GM10248 (cell line): ENCODE measurements around the gene KLHDC8A.
A peak's percentile ranks its signal among the peaks of the same experiment; 100 is the strongest.

Experiments
- CTCF ChIA-PET: fragments of 300-600 bp; sonication (Branson Sonifier 250); formaldehyde crosslinking; extraction: SDS; loops from one replicate; lab custom pipeline; 2021; ENCODE audit warnings: antibody characterized with exemption; lab: Yijun Ruan, JAX
- POLR2A ChIA-PET: fragments of 350-650 bp; sonication (Branson Sonifier 250); formaldehyde crosslinking; extraction: SDS; loops from one replicate; lab custom pipeline; 2020; ENCODE audit warnings: antibody characterized with exemption; lab: Yijun Ruan, JAX
- DNase-seq: peaks from one replicate; pipeline ENCODE4 v3.0.0; 2012; ENCODE audit errors: extremely low spot score
- CTCF ChIP-seq: IDR thresholded peaks from 2 replicates; pipeline ENCODE4 v1.5.1; 2012; ENCODE audit warnings: mild to moderate bottlenecking, low read depth; ENCODE audit errors: extremely low read depth, missing control alignments, control extremely low read depth

KLHDC8A gene

GRCh38 chr1:205317311-205317917 is 39.3 kb downstream of the KLHDC8A start:
- DNase-seq = no peak
- ChIA-PET POLR2A (no interaction called here), CTCF (interaction anchor here (0.8 to 41.3 kb wide), 8 partner anchors 8 to 415 kb away, joined by 3 to 1591 read pairs (median 6); no protein-coding TSS in a partner anchor)
- TF ChIP-seq CTCF = no peak

- no peak for DNase-seq
- ChIA-PET CTCF (interaction anchor here (0.9 to 41.3 kb wide), 4 partner anchors 9 to 46 kb away, joined by 3 to 1591 read pairs (median 52); no protein-coding TSS in a partner anchor), POLR2A (no interaction called here)
- TF ChIP-seq CTCF = no peak
These were observed 40.6 kb downstream of the KLHDC8A start for GRCh38 chr1:205316161-205316566.

GRCh38 chr1:205315008-205315618 is 41.6 kb downstream of the KLHDC8A start:
- CTCF ChIA-PET = interaction anchor here (1.0 to 41.3 kb wide), 4 partner anchors 10 to 170 kb away, joined by 3 to 1591 read pairs (median 53); no protein-coding TSS in a partner anchor

GRCh38 chr1:205313563-205314308 is 43.0 kb downstream of the KLHDC8A start:
- CTCF ChIA-PET = interaction anchor here (0.8 to 41.3 kb wide), 9 partner anchors 12 to 345 kb away, joined by 3 to 1591 read pairs (median 5); no protein-coding TSS in a partner anchor
- POLR2A ChIA-PET = no interaction called here
- DNase-seq = peak; percentile 65
- TF ChIP-seq CTCF = no peak

More at GRCh38 chr1:205315008-205315618, 41.6 kb downstream of the KLHDC8A start:
- POLR2A ChIA-PET = no interaction called here
- DNase-seq = no peak
- no peak for TF ChIP-seq CTCF

- DNase-seq = no peak
- POLR2A ChIA-PET = no interaction called here
- CTCF ChIA-PET = interaction anchor here (0.8 to 41.3 kb wide), 6 partner anchors 12 to 346 kb away, joined by 3 to 1591 read pairs (median 8); no protein-coding TSS in a partner anchor
- TF ChIP-seq CTCF = no peak
These were observed 43.7 kb downstream of the KLHDC8A start for GRCh38 chr1:205312866-205313562.
